Sigmoid colon (tissue), 7 donors: ENCODE data around the gene FREM1. TPM values are rescaled to one million over a fixed set of nuclear protein-coding genes. Genes with fewer than 3 reads are reported as not detected.

Experiments
- DNase-seq: peaks from one replicate; pipeline ENCODE4 v3.0.0-alpha.2; 2019
- H3K27ac ChIP-seq, 4 donors: fragments of 200-600 bp; sonication (generic); one replicate each; pipeline ENCODE4 v1.5.1; 2016 to 2019; ENCODE audit warnings: mild to moderate bottlenecking in 1 of 4
- H3K27me3 ChIP-seq, 3 donors: fragments of 200-600 bp; sonication (generic); one replicate each; pipeline ENCODE4 v1.5.1; 2019; ENCODE audit warnings: mild to moderate bottlenecking in 1 of 3
- H3K36me3 ChIP-seq, 4 donors: fragments of 200-600 bp; sonication (generic); one replicate each; pipeline ENCODE4 v1.5.1; 2016 to 2019
- H3K4me1 ChIP-seq, 4 donors: fragments of 200-600 bp; sonication (generic); one replicate each; pipeline ENCODE4 v1.5.1; 2017 to 2019
- H3K4me3 ChIP-seq, 4 donors: fragments of 200-600 bp; sonication (generic); one replicate each; pipeline ENCODE4 v1.5.1; 2017 to 2019; ENCODE audit warnings: mild to moderate bottlenecking in 2 of 4, moderate library complexity in 1 of 4
- H3K9me3 ChIP-seq, 4 donors: fragments of 200-600 bp in 3 of 4; sonication (generic) in 3 of 4; one replicate each; pipeline versions ENCODE4 v1.5.1 to v1.6.1; 2013 to 2019
- EP300 ChIP-seq, 4 donors: sonication (generic); formaldehyde crosslinking; IDR thresholded peaks; one replicate each; pipeline ENCODE4 v1.6.1; 2017; ENCODE audit warnings: antibody characterized with exemption in 4 of 4
- POLR2A ChIP-seq, 2 donors: fragments of 450-650 bp; IDR thresholded peaks; one replicate each; pipeline ENCODE4 v1.6.1; 2016; ENCODE audit warnings: antibody characterized with exemption in 2 of 2, mild to moderate bottlenecking in 2 of 2, moderate library complexity in 2 of 2
- POLR2AphosphoS5 ChIP-seq, 4 donors: sonication (generic); formaldehyde crosslinking; IDR thresholded peaks; one replicate each; pipeline ENCODE4 v1.6.1; 2017; ENCODE audit warnings: antibody characterized with exemption in 4 of 4
- WGBS, 2 donors: extraction: QIAGEN DNeasy Blood & Tissue Kit; methylation state at CpG; one replicate each; pipeline ENCODE4 v1.1.7; 2013; 5-methylcytosine and 5-hydroxymethylcytosine counted together
- intact Hi-C: fragments of 100-400 bp; cut with DNase I; formaldehyde crosslinking; loops from one replicate; pipeline ENCODE4 v1.15.1; 2023
- polyA plus RNA-seq, 3 donors: library from polyadenylated mRNA; stranded (reverse); fragments of 200-250 nt; gene quantifications; one replicate each; pipeline ENCODE4 v1.2.3, GENCODE V29; 2013
- total RNA-seq, 4 donors: library from RNA; depleted of rRNA; stranded (reverse); fragments of >200 nt; gene quantifications; one replicate each; pipeline ENCODE4 v1.1.0, GENCODE V29; 2016
- TF ChIP-seq, protein P1 (sequence below), 4 experiments: fragments of 450-650 bp in 3 of 4; fragments of 200-600 bp in 1 of 4; IDR thresholded peaks; one replicate each; pipeline ENCODE4 v1.5.1; 2016 to 2019; ENCODE audit warnings: antibody characterized with exemption in 4 of 4, mild to moderate bottlenecking in 3 of 4, moderate library complexity in 2 of 4
- donor health status: healthy with polysubstance abuse.
- donor health status: Bipolar disorder and iron deficiency.
- donor health status: healthy.

The FREM1 gene
- total and polyA plus RNA-seq, 7 donors, result 0.96 to 45.1 (median 11.4) TPM; not detected in 1

GRCh38 chr9:14799030-14799429, 111.2 kb downstream of the FREM1 start:
- intact Hi-C loops, result no loop called here
- Histone ChIP-seq H3K27me3 (no peaks in the 10 kb centered on the region), H3K9me3 (no peaks in the 10 kb centered on the region), H3K36me3 (peaks cover 0 to 49% (median 4%) of the 10 kb centered on the region in 4 donors), H3K27ac (no peak overlapping the region), H3K4me3 (no peak overlapping the region), H3K4me1 (no peaks in the 10 kb centered on the region)
- 89 to 90% methylated on average over 2 of the region's 2 CpGs for WGBS, 2 donors
- TF ChIP-seq EP300 (IDR thresholded peaks at IDR 0.05) (no peak), POLR2AphosphoS5 (IDR thresholded peaks at IDR 0.05) (no peak), POLR2A (IDR thresholded peaks at IDR 0.05) (no peak)
- TF ChIP-seq, protein P1, sequence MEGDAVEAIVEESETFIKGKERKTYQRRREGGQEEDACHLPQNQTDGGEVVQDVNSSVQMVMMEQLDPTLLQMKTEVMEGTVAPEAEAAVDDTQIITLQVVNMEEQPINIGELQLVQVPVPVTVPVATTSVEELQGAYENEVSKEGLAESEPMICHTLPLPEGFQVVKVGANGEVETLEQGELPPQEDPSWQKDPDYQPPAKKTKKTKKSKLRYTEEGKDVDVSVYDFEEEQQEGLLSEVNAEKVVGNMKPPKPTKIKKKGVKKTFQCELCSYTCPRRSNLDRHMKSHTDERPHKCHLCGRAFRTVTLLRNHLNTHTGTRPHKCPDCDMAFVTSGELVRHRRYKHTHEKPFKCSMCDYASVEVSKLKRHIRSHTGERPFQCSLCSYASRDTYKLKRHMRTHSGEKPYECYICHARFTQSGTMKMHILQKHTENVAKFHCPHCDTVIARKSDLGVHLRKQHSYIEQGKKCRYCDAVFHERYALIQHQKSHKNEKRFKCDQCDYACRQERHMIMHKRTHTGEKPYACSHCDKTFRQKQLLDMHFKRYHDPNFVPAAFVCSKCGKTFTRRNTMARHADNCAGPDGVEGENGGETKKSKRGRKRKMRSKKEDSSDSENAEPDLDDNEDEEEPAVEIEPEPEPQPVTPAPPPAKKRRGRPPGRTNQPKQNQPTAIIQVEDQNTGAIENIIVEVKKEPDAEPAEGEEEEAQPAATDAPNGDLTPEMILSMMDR (IDR thresholded peaks at IDR 0.05), result no peak
- DNase-seq, result no peak

DNA sequence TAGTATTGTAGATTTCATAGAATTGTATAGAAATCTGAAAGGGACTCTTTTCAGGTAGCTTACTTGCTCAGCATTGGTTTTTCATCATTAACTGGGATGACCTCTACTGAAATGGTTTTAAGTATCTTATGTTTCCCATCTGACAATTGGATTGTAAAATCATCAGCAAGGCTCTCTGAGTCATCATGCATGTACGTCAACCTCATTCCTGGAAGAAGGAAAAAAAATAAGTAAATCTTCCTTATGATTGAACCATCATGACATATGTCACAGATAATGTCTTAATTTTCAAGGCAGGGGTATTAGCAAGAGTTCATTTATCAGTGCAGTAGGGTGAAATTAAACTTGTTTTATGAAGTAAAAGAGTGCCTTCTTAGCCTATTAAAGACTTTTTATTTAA, 112.8 kb downstream of the FREM1 start:
- TF ChIP-seq POLR2A (IDR thresholded peaks at IDR 0.05), result no peak
- no peak for TF ChIP-seq POLR2AphosphoS5 (IDR thresholded peaks at IDR 0.05)
- TF ChIP-seq EP300 (IDR thresholded peaks at IDR 0.05), result no peak
- TF ChIP-seq, protein P1 (IDR thresholded peaks at IDR 0.05), result no peak
- Histone ChIP-seq H3K4me3 (no peak overlapping the region), H3K27me3 (no peaks in the 10 kb centered on the region), H3K36me3 (peaks cover 0 to 49% (median 4%) of the 10 kb centered on the region in 4 donors), H3K27ac (no peak overlapping the region), H3K9me3 (no peaks in the 10 kb centered on the region), H3K4me1 (no peaks in the 10 kb centered on the region)
- intact Hi-C loops, result no loop called here
- 38 to 88% methylated on average over 1 of the region's 1 CpG for WGBS, 2 donors
- DNase-seq, result no peak

DNA sequence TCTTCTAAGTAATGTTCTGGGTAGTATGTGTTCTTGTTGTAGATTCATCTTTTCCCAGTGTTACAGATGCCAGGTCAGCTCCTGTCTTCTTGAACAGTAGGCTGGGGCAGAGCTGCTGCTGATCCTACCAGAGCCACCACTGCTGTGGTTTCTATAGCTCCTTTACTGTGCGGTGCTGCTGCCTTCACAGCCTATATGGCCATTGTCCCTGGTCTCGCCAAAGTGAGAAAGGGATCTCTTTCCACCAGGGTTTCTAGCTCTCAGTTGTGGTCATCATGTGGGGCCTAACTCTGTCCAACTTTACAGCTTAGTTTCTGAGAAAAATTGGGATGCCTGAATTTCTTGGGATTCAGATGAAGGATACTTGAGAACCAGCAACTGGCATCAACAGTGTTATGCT, 116.8 kb downstream of the FREM1 start:
- TF ChIP-seq POLR2A (IDR thresholded peaks at IDR 0.05) (no peak), EP300 (IDR thresholded peaks at IDR 0.05) (no peak), POLR2AphosphoS5 (IDR thresholded peaks at IDR 0.05) (no peak)
- TF ChIP-seq, protein P1 (IDR thresholded peaks at IDR 0.05), result no peak
- no peak for DNase-seq
- Histone ChIP-seq H3K27ac (no peak overlapping the region), H3K9me3 (no peaks in the 10 kb centered on the region), H3K36me3 (peaks cover 0 to 48% (median 9%) of the 10 kb centered on the region in 4 donors), H3K4me3 (no peak overlapping the region), H3K4me1 (no peaks in the 10 kb centered on the region), H3K27me3 (no peaks in the 10 kb centered on the region)
- intact Hi-C loops, result no loop called here
- WGBS, 2 donors, result 98% methylated on average over 2 of the region's 2 CpGs

DNA sequence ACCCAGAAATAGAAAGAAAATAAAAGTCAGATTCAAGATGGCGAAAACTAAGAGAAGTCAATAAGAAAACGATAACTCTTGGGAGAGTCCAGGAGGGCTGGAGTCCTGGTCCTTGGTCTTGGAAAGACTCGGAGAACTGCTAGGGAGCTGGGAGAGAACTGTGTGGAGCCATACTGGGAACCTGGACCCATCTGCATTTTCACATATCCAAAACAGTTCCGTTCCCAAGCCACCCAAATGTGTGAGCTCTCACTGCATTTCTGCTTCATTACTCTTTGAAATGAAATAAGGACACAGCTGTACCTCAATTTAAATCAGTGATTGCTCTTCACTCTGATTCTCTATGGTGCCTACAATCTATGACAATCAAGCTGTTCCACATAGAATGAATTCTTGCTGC, 119.6 kb downstream of the FREM1 start:
- no peaks in the 10 kb centered on the region for H3K27me3 ChIP-seq
- H3K4me1 ChIP-seq, result no peaks in the 10 kb centered on the region
- DNase-seq, result no peak
- intact Hi-C loops, result no loop called here
- no peaks in the 10 kb centered on the region for H3K9me3 ChIP-seq
- TF ChIP-seq EP300 (IDR thresholded peaks at IDR 0.05) (no peak), POLR2AphosphoS5 (IDR thresholded peaks at IDR 0.05) (no peak), POLR2A (IDR thresholded peaks at IDR 0.05) (no peak)
- TF ChIP-seq, protein P1 (IDR thresholded peaks at IDR 0.05), result no peak
- H3K4me3 ChIP-seq, result no peak overlapping the region
- H3K27ac ChIP-seq, result no peak overlapping the region
- peaks cover 0 to 47% (median 9%) of the 10 kb centered on the region in 4 donors for H3K36me3 ChIP-seq
- WGBS, 2 donors, result 81 to 85% methylated on average over 4 of the region's 4 CpGs

GRCh38 chr9:14788846-14789245, 121.4 kb downstream of the FREM1 start:
- H3K27ac ChIP-seq, result no peak overlapping the region
- WGBS, 2 donors, result 89 to 92% methylated on average over 5 of the region's 5 CpGs
- intact Hi-C loops, result no loop called here
- H3K36me3 ChIP-seq, result peaks cover 0 to 53% (median 9%) of the 10 kb centered on the region in 4 donors
- no peak overlapping the region for H3K4me3 ChIP-seq
- H3K9me3 ChIP-seq, result no peaks in the 10 kb centered on the region
- TF ChIP-seq POLR2AphosphoS5 (IDR thresholded peaks at IDR 0.05) (no peak), EP300 (IDR thresholded peaks at IDR 0.05) (no peak), POLR2A (IDR thresholded peaks at IDR 0.05) (no peak)
- TF ChIP-seq, protein P1 (IDR thresholded peaks at IDR 0.05), result no peak
- no peaks in the 10 kb centered on the region for H3K4me1 ChIP-seq
- no peak for DNase-seq
- H3K27me3 ChIP-seq, result no peaks in the 10 kb centered on the region
